NB4 (cell line): Measurements from ENCODE around the gene PHF8.

Source experiments
- DNase-seq: peaks from one replicate; pipeline ENCODE4 v3.0.0; 2010; ENCODE audit warnings: low read depth
- H3K4me3 ChIP-seq: one replicate; pipeline ENCODE4 v1.5.1; 2011; ENCODE audit warnings: mild to moderate bottlenecking, low read depth, low read length, moderate library complexity
- CTCF ChIP-seq: IDR thresholded peaks from one replicate; pipeline ENCODE4 v1.5.1; 2012; ENCODE audit warnings: low read depth, low read length
- MAX ChIP-seq: IDR thresholded peaks from 2 replicates; pipeline ENCODE4 v1.6.1; 2011; ENCODE audit warnings: low read depth, low read length
- MYC ChIP-seq: IDR thresholded peaks from 2 replicates; pipeline ENCODE4 v1.6.1; 2011; ENCODE audit warnings: low read depth, low read length
- POLR2A ChIP-seq: IDR thresholded peaks from 2 replicates; pipeline ENCODE4 v1.6.1; 2011; ENCODE audit warnings: mild to moderate bottlenecking; ENCODE audit not compliant: insufficient read length; ENCODE audit errors: extremely low read depth

PHF8 gene

GRCh38 chrX:54063361-54063760 is 19.1 kb upstream of the PHF8 start:
- DNase-seq = no peak
- no peak overlapping the region for H3K4me3 ChIP-seq
- no peak for TF ChIP-seq POLR2A
- no peak for TF ChIP-seq CTCF
- TF ChIP-seq MYC = no peak
- no peak for TF ChIP-seq MAX

GRCh38 chrX:54049801-54050200 is 5.5 kb upstream of the PHF8 start:
- peak; percentile 18 for DNase-seq
- TF ChIP-seq MAX (no peak), CTCF (no peak), POLR2A (no peak), MYC (no peak)
- H3K4me3 ChIP-seq = no peak overlapping the region

GRCh38 chrX:54048412-54048811 is 4.1 kb upstream of the PHF8 start:
- DNase-seq = no peak
- TF ChIP-seq MAX = no peak
- TF ChIP-seq CTCF = no peak
- no peak for TF ChIP-seq POLR2A
- TF ChIP-seq MYC = no peak
- no peak overlapping the region for H3K4me3 ChIP-seq

GRCh38 chrX:54045563-54046228 is 1.4 kb upstream of the PHF8 start:
- peak; percentile 2 for DNase-seq
- peak overlapping the region; percentile 70 for H3K4me3 ChIP-seq
- TF ChIP-seq MYC (no peak), POLR2A (no peak), MAX (no peak), CTCF (no peak)

- peak overlapping the region; percentile 70 for H3K4me3 ChIP-seq
- TF ChIP-seq MAX = no peak
- no peak for TF ChIP-seq MYC
- TF ChIP-seq POLR2A = peak; percentile 35
- DNase-seq = no peak
These were observed 635 bp upstream of the PHF8 start for GRCh38 chrX:54044877-54045338.

- H3K4me3 ChIP-seq = peak overlapping the region; percentile 84
- TF ChIP-seq MAX = no peak
- no peak for TF ChIP-seq CTCF
- TF ChIP-seq POLR2A = no peak
- TF ChIP-seq MYC = no peak
- peak; percentile 58 for DNase-seq
These were observed 640 bp downstream of the PHF8 start for GRCh38 chrX:54043541-54044125.
